Epithelial cell of esophagus (primary cell): Measurements from ENCODE around the gene CHMP1B.
"Not testable (repeated sequence)": the region's sequence is repeated elsewhere in the genome, so short reads cannot be mapped to it uniquely, and the experiment has no call there.

Source experiments
- DNase-seq: peaks from one replicate; pipeline ENCODE4 v3.0.0; 2010; ENCODE audit warnings: low read depth
- H3K4me3 ChIP-seq: 2 replicates; pipeline ENCODE4 v1.5.1; 2011; ENCODE audit warnings: mild to moderate bottlenecking, low read length, control low read depth
- CTCF ChIP-seq: IDR thresholded peaks from 2 replicates; pipeline ENCODE4 v1.5.1; 2011; ENCODE audit warnings: low read depth, mild to moderate bottlenecking, low read length, control low read depth, inconsistent platforms; ENCODE audit not compliant: insufficient read depth; ENCODE audit errors: missing control alignments

CHMP1B gene

GRCh38 chr18:11849279-11849678 lies 1.9 kb upstream of the CHMP1B start:
- no peak for DNase-seq
- no peak for TF ChIP-seq CTCF
- no peak overlapping the region for H3K4me3 ChIP-seq

- TF ChIP-seq CTCF: peak; percentile 1
- peak overlapping the region; percentile 96 for H3K4me3 ChIP-seq
- DNase-seq: peak; percentile 91
Observed at GRCh38 chr18:11849841-11850634, 1.2 kb upstream of the CHMP1B start.

- peak overlapping the region; percentile 96 for H3K4me3 ChIP-seq
- peak; percentile 36 for DNase-seq
- TF ChIP-seq CTCF: no peak
Observed at GRCh38 chr18:11850821-11851145, 430 bp upstream of the CHMP1B start.

GRCh38 chr18:11851806-11852337 lies 659 bp downstream of the CHMP1B start:
- H3K4me3 ChIP-seq: peak overlapping the region; percentile 96
- TF ChIP-seq CTCF: no peak
- DNase-seq: peak; percentile 68

GRCh38 chr18:11854554-11854953 lies 3.3 kb downstream of the CHMP1B start:
- DNase-seq: not testable (repeated sequence)

GRCh38 chr18:11857177-11857887 lies 6.1 kb downstream of the CHMP1B start:
- H3K4me3 ChIP-seq: peak overlapping the region; percentile 18
- peak; percentile 100 for DNase-seq
- TF ChIP-seq CTCF: no peak

More at GRCh38 chr18:11854554-11854953, 3.3 kb downstream of the CHMP1B start:
- H3K4me3 ChIP-seq: not testable (repeated sequence)

GRCh38 chr18:11859282-11859830 lies 8.1 kb downstream of the CHMP1B start:
- peak overlapping the region; percentile 50 for H3K4me3 ChIP-seq
- TF ChIP-seq CTCF: no peak
- DNase-seq: no peak
